Stimulated activated CD4-positive, alpha-beta T cell treated with anti-CD3 and anti-CD28 coated beads, Interleukin-1b, Interleukin-23, amount 100 ng/mL, for 48 hours (primary cell): ENCODE data around the gene PRPF18.

Source experiments
- DNase-seq: peaks from one replicate; pipeline ENCODE4 v3.0.0-alpha.2; 2020

The PRPF18 gene

DNA sequence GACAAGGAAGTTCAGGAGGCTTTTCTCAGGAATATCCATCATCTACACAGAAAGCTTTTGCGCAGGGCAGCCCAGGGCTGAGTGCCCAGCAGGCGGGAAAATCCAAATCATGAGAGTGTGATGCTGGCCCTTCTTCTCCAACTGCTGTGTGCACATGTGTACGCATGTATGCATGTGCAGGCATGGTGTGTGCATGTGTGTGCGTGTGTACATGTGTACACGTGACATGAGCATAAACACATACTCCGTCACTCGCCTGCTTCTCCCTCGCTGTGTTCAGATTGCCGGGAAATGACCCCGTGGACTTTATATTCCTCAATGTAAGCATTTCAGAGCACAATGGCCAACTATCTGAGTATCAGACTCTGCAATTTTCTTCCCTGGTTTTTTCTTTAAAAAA is 85.1 kb downstream of the PRPF18 start:
- DNase-seq: no peak

DNA sequence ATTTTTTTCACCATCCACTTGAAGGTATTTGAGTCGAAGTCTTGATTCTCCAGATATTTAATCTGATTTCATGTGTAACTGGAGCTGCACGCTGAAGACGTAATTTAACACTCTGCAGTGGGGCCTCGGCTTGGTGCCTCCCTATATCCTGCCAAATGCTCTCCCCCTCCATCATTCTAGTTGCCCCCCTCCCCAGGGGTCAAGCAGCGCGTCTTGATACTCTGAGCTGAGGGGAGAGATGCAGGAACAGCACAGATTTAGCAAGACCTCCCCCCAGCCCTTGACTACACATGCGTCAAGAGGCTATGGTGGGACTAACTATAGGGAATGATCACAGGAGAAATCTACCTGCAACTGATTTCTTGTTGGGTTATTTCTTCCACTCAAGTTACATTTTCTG is 85.8 kb downstream of the PRPF18 start:
- no peak for DNase-seq

DNA sequence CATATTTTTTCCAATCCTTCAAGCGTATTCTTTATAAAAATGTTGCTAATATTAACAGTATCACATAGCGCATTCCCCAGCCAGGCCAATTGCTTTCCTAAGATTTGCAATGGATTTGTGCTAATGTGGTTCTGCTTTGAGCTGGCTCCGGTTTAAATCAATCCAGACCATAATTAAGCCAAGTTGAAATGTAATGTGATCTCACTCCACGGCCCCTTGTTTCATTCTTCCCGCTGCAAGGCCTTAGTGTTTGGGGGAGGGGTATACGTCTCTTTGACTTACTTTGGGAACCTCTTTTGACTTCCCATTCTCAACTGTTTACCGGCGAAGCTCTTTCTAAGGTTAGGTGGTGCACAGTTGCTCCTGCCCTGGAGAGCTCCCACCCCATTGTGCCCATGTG is 86.4 kb downstream of the PRPF18 start:
- DNase-seq: no peak

DNA sequence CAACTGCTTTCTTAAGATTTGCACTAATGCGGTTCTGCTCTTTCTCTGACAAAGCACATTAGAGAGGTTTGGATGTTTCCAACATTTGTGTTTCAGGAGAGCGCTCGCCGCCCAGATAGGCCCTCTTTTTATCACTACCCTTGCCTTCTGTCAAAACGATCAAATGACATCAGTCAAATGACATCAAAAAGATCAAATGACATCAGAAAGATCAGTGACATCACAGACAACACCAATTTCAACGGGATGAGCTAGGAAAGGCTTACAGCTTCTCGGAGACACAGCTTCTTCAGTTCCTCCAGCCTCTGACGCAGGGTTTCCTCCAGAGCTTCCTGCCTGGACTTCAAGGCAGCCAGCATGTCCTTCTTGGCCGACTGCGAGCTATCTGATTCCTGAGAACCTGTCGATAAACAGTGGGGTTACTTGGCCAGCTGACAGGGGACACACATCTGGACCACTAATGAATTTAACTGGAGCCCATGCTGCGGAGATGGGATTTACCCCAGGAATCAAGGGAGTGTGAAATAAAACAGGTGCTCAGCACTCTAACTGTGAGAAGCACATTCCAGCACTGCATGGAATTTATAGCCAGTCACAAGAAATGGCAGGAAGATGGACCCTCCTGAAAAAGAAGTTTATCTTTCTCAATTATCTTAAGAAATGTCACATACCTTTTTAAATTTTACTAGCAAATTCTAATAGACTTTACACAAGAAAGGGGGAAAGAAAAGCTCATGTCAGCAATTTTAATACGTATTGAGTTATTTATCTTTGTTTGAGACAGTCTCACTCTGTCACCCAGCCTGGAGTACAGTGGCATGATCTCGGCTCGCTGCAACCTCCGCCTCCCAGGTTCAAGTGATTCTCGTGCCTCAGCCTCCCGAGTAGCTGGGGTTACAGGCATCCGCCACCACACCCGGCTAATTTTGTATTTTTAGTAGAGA is 88.2 kb downstream of the PRPF18 start:
- DNase-seq: no peak

DNA sequence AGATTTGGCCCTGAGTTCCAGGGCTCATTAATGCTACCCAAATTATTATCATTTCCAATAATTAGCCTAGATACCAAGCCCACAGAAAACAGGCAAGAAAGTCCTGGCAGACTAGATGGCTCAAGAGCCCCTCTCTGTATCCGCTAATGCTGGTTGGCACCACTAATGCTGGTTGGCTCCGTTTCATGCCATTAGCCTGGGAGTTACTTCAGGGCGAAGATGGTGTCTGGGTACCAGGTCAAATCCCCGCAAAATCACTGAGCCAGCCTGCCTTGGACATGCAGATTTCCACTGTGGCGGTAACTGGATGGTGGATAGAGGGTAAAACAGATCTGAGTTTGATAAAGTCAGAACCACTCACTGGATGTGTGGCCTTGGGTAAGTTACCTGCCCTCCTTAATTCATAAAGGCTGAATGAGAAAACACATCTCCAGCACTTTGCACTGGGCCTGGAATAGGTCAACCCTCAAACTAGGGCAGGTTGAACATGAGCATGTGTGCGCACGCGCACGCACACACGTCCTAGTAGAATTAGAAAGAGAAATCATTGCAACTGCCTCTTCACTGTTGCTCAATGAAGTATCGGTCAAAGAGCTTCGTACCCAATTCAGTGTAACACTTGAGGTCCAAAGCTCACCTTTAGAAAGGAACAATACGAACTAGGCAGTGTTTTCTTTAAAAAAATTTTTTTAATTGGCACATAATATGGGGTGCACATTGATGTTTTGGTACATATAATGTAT is 91.5 kb downstream of the PRPF18 start:
- no peak for DNase-seq
